GM23338 (cell line): Measurements from ENCODE around the gene EPO. TPM values are rescaled to one million over a fixed set of nuclear protein-coding genes. Genes with fewer than 3 reads are reported as not detected.

Experiments
- CREB1 ChIP-seq: fragments of 250-450 bp; sonication (Bioruptor Pico); IDR thresholded peaks from 2 replicates; pipeline ENCODE4 v1.5.0; 2020; ENCODE audit warnings: low read depth, mild to moderate bottlenecking, moderate library complexity
- EZH2 ChIP-seq: fragments of 200-600 bp; sonication (generic); IDR thresholded peaks from one replicate; pipeline ENCODE4 v1.8.0; 2017; ENCODE audit warnings: antibody characterized with exemption, mild to moderate bottlenecking, low read depth; ENCODE audit not compliant: unreplicated experiment
- EZH2phosphoT487 ChIP-seq: fragments of 200-600 bp; sonication (generic); IDR thresholded peaks from one replicate; pipeline ENCODE4 v1.8.1; 2018; ENCODE audit warnings: antibody characterized with exemption; ENCODE audit not compliant: unreplicated experiment
- JUNB ChIP-seq: IDR thresholded peaks from one replicate; pipeline ENCODE4 v1.6.1; 2016; ENCODE audit warnings: antibody characterized with exemption; ENCODE audit not compliant: unreplicated experiment
- NANOG ChIP-seq: IDR thresholded peaks from 2 replicates; pipeline ENCODE4 v1.6.1; 2016; ENCODE audit warnings: antibody characterized with exemption, borderline replicate concordance
- POLR2AphosphoS5 ChIP-seq: IDR thresholded peaks from 2 replicates; pipeline ENCODE4 v1.6.1; 2016; ENCODE audit warnings: antibody characterized with exemption, low read depth
- STAT1 ChIP-seq: IDR thresholded peaks from one replicate; pipeline ENCODE4 v1.6.1; 2016; ENCODE audit warnings: antibody characterized with exemption; ENCODE audit not compliant: unreplicated experiment
- polyA plus RNA-seq: library from polyadenylated mRNA; unstranded; fragments of >200 nt; fragmentation: Nextera tagmentation; extraction: Ambion mirVana; gene quantifications from 2 replicates; pipeline ENCODE4 v1.2.1, GENCODE V29; 2016
- total RNA-seq: library from RNA; depleted of rRNA; stranded (reverse); fragments of >200 nt; shearing (Covaris generic); gene quantifications from 2 replicates; pipeline ENCODE4 v1.2.3, GENCODE V29; 2014
- TF ChIP-seq, protein P1 (sequence below): fragments of 250-450 bp; sonication (Bioruptor Pico); IDR thresholded peaks from 2 replicates; pipeline ENCODE4 v1.5.0; 2020; ENCODE audit warnings: mild to moderate bottlenecking, moderate library complexity
- TF ChIP-seq, protein P2 (sequence below), 2 experiments: fragments of 200-600 bp in 1 of 2; sonication (generic) in 1 of 2; conservative IDR thresholded peaks; 2 replicates each; pipeline versions ENCODE4 v1.5.1 to v1.6.1; 2016 to 2017; ENCODE audit warnings: antibody characterized with exemption in 2 of 2, low read depth in 2 of 2, mild to moderate bottlenecking in 2 of 2, moderate library complexity in 1 of 2
- TF ChIP-seq, protein P3 (sequence below): IDR thresholded peaks from 2 replicates; pipeline ENCODE4 v1.6.1; 2016; ENCODE audit warnings: antibody characterized with exemption

EPO gene
- total and polyA plus RNA-seq, 2 experiments from 2014 or later: 1.0 TPM; not detected in 1

DNA sequence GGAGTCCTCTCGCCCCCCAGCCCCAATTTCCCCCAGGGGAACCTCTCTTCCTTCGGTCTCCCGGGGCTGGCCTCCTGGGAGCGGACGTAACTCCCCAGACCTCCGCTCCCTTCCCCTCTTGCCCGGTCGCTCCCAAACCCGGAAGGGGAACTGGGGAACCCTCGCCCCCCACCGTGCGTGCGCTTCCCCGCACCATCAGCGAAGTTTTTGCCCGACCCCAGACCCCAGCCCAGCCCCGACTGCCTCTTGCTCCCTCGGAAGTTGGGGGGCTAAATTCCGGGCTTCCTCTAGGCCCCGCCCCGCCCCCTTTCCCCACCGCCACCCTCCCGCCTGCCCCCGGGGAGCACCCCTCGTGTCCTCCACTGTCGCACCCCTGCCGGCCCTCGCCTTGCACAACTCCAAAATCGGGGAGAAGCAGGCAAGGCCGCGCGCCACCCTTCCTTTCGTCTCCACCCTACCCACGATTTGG, 46.3 kb upstream of the EPO start (continued):
- TF ChIP-seq, protein P1, sequence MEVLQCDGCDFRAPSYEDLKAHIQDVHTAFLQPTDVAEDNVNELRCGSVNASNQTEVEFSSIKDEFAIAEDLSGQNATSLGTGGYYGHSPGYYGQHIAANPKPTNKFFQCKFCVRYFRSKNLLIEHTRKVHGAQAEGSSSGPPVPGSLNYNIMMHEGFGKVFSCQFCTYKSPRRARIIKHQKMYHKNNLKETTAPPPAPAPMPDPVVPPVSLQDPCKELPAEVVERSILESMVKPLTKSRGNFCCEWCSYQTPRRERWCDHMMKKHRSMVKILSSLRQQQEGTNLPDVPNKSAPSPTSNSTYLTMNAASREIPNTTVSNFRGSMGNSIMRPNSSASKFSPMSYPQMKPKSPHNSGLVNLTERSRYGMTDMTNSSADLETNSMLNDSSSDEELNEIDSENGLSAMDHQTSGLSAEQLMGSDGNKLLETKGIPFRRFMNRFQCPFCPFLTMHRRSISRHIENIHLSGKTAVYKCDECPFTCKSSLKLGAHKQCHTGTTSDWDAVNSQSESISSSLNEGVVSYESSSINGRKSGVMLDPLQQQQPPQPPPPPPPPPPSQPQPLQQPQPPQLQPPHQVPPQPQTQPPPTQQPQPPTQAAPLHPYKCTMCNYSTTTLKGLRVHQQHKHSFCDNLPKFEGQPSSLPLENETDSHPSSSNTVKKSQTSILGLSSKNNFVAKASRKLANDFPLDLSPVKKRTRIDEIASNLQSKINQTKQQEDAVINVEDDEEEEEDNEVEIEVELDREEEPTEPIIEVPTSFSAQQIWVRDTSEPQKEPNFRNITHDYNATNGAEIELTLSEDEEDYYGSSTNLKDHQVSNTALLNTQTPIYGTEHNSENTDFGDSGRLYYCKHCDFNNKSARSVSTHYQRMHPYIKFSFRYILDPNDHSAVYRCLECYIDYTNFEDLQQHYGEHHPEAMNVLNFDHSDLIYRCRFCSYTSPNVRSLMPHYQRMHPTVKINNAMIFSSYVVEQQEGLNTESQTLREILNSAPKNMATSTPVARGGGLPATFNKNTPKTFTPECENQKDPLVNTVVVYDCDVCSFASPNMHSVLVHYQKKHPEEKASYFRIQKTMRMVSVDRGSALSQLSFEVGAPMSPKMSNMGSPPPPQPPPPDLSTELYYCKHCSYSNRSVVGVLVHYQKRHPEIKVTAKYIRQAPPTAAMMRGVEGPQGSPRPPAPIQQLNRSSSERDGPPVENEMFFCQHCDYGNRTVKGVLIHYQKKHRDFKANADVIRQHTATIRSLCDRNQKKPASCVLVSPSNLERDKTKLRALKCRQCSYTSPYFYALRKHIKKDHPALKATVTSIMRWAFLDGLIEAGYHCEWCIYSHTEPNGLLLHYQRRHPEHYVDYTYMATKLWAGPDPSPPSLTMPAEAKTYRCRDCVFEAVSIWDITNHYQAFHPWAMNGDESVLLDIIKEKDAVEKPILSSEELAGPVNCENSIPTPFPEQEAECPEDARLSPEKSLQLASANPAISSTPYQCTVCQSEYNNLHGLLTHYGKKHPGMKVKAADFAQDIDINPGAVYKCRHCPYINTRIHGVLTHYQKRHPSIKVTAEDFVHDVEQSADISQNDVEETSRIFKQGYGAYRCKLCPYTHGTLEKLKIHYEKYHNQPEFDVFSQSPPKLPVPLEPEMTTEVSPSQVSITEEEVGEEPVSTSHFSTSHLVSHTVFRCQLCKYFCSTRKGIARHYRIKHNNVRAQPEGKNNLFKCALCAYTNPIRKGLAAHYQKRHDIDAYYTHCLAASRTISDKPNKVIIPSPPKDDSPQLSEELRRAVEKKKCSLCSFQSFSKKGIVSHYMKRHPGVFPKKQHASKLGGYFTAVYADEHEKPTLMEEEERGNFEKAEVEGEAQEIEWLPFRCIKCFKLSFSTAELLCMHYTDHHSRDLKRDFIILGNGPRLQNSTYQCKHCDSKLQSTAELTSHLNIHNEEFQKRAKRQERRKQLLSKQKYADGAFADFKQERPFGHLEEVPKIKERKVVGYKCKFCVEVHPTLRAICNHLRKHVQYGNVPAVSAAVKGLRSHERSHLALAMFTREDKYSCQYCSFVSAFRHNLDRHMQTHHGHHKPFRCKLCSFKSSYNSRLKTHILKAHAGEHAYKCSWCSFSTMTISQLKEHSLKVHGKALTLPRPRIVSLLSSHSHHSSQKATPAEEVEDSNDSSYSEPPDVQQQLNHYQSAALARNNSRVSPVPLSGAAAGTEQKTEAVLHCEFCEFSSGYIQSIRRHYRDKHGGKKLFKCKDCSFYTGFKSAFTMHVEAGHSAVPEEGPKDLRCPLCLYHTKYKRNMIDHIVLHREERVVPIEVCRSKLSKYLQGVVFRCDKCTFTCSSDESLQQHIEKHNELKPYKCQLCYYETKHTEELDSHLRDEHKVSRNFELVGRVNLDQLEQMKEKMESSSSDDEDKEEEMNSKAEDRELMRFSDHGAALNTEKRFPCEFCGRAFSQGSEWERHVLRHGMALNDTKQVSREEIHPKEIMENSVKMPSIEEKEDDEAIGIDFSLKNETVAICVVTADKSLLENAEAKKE (CRISPR knock-in tag): no peak
- TF ChIP-seq NANOG (no peak), CREB1 (CRISPR knock-in tag) (no peak), JUNB (no peak), EZH2phosphoT487 (no peak), POLR2AphosphoS5 (no peak), EZH2 (no peak), STAT1 (no peak)
- TF ChIP-seq, protein P2, sequence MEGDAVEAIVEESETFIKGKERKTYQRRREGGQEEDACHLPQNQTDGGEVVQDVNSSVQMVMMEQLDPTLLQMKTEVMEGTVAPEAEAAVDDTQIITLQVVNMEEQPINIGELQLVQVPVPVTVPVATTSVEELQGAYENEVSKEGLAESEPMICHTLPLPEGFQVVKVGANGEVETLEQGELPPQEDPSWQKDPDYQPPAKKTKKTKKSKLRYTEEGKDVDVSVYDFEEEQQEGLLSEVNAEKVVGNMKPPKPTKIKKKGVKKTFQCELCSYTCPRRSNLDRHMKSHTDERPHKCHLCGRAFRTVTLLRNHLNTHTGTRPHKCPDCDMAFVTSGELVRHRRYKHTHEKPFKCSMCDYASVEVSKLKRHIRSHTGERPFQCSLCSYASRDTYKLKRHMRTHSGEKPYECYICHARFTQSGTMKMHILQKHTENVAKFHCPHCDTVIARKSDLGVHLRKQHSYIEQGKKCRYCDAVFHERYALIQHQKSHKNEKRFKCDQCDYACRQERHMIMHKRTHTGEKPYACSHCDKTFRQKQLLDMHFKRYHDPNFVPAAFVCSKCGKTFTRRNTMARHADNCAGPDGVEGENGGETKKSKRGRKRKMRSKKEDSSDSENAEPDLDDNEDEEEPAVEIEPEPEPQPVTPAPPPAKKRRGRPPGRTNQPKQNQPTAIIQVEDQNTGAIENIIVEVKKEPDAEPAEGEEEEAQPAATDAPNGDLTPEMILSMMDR (conservative IDR thresholded peaks at IDR 0.05; ENCODE audit: low read depth in 2 of 2): no peak
- TF ChIP-seq, protein P3, sequence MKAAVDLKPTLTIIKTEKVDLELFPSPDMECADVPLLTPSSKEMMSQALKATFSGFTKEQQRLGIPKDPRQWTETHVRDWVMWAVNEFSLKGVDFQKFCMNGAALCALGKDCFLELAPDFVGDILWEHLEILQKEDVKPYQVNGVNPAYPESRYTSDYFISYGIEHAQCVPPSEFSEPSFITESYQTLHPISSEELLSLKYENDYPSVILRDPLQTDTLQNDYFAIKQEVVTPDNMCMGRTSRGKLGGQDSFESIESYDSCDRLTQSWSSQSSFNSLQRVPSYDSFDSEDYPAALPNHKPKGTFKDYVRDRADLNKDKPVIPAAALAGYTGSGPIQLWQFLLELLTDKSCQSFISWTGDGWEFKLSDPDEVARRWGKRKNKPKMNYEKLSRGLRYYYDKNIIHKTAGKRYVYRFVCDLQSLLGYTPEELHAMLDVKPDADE: no peak
